ENCODE data around the gene DENND4B. TPM values are rescaled to one million over a fixed set of nuclear protein-coding genes. Genes with fewer than 3 reads are reported as not detected.

The DENND4B gene
- total and polyA plus RNA-seq, 9 of the 15 experiments (the other 6 are each of a cell fraction or from before 2014, with no cell fraction given) = 9.5 to 80.5 (median 23.1) TPM

GRCh38 chr1:153958111-153958960 lies 11.8 kb upstream of the DENND4B start, which contains the start of gene CRTC2 (continued):
- TF ChIP-seq ZMIZ1 (IDR thresholded peaks at IDR 0.05; ENCODE audit: low read depth in 2 of 2, low read length in 2 of 2) (0 out of 4 replicates have a peak, but pooled peaks have one; percentile 11 to 56), ZEB2 (IDR thresholded peaks at IDR 0.05) (no peak), HDAC1 (IDR thresholded peaks at IDR 0.05) (peak in 1 of 2 experiments; percentile 84; a peak in 2 of 4 replicates), ZBTB17 (CRISPR knock-in tag; IDR thresholded peaks at IDR 0.05) (peak; percentile 90), ZNF311 (CRISPR knock-in tag; IDR thresholded peaks at IDR 0.05) (peak; percentile 73; the same call in 1 of the 2 replicates), ZNF239 (CRISPR knock-in tag; IDR thresholded peaks at IDR 0.05) (peak; percentile 29; the same call in 1 of the 2 replicates), MLLT1 (IDR thresholded peaks at IDR 0.05) (peak; percentile 33 to 50; a peak in 1 of 4 replicates), RBFOX2 (IDR thresholded peaks at IDR 0.05; ENCODE audit: low read depth, low read length) (peak; percentile 86), ZNF586 (CRISPR knock-in tag; conservative IDR thresholded peaks at IDR 0.05) (no peak), SP1 (CRISPR knock-in tag; IDR thresholded peaks at IDR 0.05) (peak; percentile 90), NELFE (IDR thresholded peaks at IDR 0.05; ENCODE audit: insufficient read depth, insufficient read length) (no peak), PRDM10 (IDR thresholded peaks at IDR 0.05; ENCODE audit: partially characterized antibody) (peak; percentile 53), SIN3A (IDR thresholded peaks at IDR 0.05; ENCODE audit: borderline replicate concordance in 2 of 2, control insufficient read depth in 1 of 2, low read depth in 2 of 2, low read length in 2 of 2) (peak; percentile 65 to 86; a peak in 3 of 4 replicates), ZBTB7A (IDR thresholded peaks at IDR 0.05; ENCODE audit: borderline replicate concordance, control insufficient read depth, low read depth, low read length) (0 out of 2 replicates have a peak, but pooled peaks have one; percentile 18), PCBP1 (IDR thresholded peaks at IDR 0.05; ENCODE audit: low read depth, low read length, poor library complexity, severe bottlenecking) (peak; percentile 74)
- TF ChIP-seq, protein P1, sequence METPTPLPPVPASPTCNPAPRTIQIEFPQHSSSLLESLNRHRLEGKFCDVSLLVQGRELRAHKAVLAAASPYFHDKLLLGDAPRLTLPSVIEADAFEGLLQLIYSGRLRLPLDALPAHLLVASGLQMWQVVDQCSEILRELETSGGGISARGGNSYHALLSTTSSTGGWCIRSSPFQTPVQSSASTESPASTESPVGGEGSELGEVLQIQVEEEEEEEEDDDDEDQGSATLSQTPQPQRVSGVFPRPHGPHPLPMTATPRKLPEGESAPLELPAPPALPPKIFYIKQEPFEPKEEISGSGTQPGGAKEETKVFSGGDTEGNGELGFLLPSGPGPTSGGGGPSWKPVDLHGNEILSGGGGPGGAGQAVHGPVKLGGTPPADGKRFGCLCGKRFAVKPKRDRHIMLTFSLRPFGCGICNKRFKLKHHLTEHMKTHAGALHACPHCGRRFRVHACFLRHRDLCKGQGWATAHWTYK (CRISPR knock-in tag; IDR thresholded peaks at IDR 0.05) = peak; percentile 82; the same call in 1 of the 2 replicates

All from K562 (cell line).